Activated CD8-positive, alpha-beta memory T cell treated with anti-CD3 and anti-CD28 coated beads for 24 hours (primary cell): ENCODE measurements around the gene LRRC36.
"Not testable (repeated sequence)": the region's sequence is repeated elsewhere in the genome, so short reads cannot be mapped to it uniquely, and the experiment has no call there.

Source experiments
- DNase-seq: peaks from one replicate; pipeline ENCODE4 v3.0.0-alpha.2; 2020

The LRRC36 gene

DNA sequence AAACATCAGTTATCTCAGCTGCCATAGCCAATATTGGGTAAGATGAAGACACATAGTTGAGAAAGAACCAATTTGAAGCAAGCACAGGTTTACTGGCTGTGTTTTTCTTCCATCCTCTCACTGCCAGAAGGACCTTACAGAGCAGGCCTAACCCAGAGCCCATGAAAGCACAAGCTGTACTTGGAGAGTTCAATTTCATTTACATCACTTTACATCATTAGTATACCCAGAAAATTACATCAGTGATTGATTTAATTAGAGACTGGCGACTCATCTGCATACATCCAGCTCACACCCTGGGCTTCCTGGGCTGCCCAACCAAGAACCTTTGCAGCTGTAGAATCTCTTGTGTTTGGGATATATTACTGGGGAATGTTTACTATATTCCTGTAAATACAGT lies 23.7 kb downstream of the LRRC36 start:
- no peak for DNase-seq

GRCh38 chr16:67352463-67352862 lies 25.8 kb downstream of the LRRC36 start:
- not testable (repeated sequence) for DNase-seq

- no peak for DNase-seq
These were observed 29.8 kb downstream of the LRRC36 start for GRCh38 chr16:67356396-67356795.

- no peak for DNase-seq
These were observed 30.9 kb downstream of the LRRC36 start for GRCh38 chr16:67357561-67357960.

GRCh38 chr16:67359540-67360269 lies 33.1 kb downstream of the LRRC36 start:
- not testable (repeated sequence) for DNase-seq

GRCh38 chr16:67361038-67361437 lies 34.4 kb downstream of the LRRC36 start:
- DNase-seq = no peak

DNA sequence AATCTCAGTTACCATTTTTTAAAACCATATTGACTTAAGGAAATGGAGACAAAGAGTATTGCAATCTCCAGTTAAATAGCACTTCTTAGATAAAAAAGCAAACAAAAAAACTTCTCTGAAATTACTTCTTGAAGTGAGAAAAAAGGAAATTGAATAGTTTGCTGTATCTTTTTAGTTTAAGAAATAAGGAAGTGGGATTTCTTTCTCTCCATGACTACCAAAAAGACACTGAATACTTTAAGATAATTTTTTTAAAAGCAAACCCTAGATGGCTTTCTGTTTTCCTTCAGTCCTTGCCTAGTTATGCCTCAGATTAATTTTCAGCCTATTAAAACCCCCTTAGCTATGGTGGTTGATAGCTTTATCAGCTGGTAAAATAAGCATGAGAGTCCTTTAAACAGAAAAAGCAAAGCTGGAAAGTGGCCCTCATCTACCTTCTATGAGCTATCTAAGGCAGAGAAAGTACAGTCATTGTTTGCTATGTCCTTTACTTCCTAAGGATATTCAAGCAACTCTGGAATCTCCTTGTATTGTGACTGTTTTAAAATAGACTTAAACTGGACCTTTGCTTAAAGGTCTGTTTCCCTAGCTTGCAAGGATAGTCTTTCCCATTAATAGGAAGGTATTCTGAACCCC lies 38.1 kb downstream of the LRRC36 start:
- DNase-seq = no peak

GRCh38 chr16:67370661-67371060 lies 44.0 kb downstream of the LRRC36 start:
- DNase-seq = no peak

DNA sequence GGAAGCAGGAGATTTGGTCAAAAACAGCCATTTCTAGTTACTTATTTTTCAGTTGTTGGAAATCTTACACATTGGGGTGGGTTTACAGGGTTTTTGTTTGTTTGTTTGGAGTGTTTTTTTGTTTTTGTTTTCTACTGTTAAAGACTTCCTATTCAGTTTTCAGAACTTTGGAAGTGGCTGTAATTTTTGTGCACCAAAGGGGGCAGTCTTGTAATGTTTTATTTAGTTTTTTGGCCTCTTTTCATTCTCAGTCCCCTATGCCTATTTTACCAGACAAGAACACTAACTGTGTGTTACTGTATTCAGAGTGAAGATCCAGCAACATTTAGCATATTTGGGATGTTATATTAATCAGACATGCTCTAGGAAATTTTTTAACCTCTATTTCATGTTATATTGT lies 46.0 kb downstream of the LRRC36 start:
- DNase-seq = no peak

DNA sequence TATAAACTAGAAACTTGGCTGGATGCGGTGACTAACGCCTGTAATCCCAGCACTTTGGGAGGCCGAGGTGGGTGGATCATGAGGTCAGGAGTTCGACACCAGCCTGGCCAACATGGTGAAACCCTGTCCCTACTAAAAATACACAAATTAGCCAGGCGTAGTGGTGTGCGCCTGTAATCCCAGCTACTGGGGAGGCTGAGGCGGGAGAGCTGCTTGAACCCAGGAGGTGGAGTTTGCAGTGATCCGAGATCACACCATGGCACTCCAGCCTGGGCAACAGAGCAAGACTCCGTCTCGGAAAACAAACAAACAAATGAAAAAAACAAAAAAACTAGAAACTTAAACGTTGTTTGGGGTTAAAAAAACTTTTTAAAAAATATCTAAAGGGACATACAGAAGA lies 49.4 kb downstream of the LRRC36 start:
- not testable (repeated sequence) for DNase-seq

DNA sequence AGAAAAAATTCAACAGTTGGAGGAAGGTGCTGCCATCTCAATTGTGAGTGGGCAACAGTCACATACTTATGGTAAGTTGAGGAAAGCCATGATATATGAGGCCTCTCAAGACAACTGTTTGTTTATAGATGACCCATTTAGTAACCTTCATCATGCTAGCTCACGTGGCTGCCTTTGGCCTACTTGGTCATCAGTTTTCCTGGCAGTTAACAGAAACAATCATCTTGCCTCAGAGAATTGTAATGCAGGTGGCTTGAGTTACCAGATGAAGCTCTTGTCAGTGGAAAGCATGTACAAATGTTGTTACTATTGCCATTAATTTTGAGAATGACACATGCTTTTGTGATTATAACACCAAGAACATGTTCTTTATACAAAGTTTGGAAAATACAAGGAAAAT lies 52.0 kb downstream of the LRRC36 start:
- no peak for DNase-seq

DNA sequence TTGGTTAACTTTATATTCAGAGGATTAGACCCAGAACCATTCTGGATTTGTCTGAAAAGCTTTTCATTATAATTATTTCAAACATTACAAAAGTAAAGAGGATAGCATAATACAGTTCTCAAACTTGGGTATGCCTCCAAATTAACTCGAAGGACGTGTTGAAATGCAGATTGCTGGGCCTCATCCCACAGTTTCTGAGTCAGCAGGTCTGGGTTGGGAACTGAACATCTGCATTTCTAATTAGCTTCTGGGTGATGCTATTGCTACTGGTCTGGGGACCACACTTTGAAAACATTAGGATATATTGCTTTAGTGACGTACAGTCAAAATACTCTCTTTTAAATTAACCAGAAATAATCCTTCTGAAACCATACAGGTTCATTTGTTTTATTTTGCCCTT lies 56.7 kb downstream of the LRRC36 start:
- DNase-seq = no peak

- no peak for DNase-seq
These were observed 58.3 kb downstream of the LRRC36 start for GRCh38 chr16:67384778-67385510.

DNA sequence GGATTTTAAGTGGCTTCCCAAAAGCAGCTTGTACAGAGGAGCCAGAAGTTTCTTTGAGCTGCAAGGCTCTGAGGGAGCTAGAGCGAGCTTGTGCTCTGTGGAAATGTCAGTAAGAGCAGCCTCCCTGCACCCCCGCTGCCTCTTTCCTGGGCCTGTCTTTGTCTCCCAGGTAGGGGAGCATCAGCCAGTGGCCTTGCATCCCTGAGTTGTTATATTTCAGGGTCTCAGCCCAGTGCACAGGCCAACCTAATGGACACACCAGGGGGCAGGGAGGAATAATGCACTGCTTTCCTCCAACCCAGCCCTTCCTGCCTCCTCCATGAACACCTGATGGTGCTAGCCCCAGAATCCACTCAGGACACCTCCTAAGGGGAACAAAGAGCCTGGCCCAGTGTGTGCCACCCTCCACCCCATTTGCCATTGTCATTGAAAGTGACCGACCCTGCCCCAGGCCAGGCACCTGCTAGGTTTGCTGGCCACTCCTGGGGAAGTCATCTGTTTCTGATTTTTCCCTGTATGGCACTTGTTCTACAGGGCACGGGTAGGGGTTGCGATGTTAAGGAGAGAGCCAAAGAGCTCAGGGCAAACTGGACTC lies 60.3 kb downstream of the LRRC36 start:
- no peak for DNase-seq

DNA sequence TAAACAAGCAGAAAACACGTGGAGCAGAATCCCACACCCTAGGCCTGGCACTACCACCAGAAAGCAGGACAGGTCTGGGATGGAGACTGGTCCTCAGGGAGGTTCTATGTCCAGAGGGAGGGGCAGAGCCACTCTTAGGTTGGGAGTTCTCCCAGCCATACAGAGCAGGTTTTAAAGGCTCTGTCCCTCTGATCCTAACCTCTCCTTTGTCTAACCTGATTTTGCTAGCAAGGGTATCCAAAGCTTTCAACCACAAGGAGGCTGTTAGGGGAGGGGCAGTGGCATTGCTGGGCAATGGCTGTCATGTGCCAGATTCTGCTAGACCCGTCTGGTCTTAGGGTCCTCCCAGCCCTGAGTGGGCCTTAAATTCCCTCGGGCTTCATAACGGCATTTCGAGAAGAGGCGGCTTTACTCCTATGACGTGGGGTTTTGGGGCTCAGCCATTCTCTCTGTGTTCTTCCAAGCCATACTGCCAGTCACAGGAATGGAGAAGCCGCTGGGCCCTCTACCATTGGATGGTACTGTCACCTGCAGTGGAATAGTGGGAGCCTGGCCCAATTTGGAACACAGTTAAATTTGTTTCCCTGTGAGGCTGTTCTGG lies 61.0 kb downstream of the LRRC36 start:
- DNase-seq = no peak

DNA sequence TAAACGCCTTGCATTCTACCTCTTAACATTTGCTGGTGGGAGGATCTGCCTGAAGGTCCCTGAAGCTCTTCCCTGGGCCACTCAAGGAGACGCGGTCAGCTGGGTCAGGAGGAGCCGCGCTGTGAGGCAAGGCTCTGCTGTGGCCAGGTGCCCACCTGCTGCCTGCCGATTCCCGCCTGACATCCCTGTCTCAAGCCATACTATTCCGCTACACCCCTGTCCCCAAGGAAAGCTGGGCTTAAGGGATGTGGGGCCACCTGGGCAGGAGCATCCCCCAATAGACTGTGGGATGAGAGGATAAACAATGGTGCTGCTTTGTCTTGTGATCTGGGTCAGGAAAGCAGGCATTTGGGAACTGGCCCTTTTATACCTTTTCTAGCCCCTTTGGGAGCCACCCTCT lies 61.6 kb downstream of the LRRC36 start:
- peak; percentile 15 for DNase-seq

DNA sequence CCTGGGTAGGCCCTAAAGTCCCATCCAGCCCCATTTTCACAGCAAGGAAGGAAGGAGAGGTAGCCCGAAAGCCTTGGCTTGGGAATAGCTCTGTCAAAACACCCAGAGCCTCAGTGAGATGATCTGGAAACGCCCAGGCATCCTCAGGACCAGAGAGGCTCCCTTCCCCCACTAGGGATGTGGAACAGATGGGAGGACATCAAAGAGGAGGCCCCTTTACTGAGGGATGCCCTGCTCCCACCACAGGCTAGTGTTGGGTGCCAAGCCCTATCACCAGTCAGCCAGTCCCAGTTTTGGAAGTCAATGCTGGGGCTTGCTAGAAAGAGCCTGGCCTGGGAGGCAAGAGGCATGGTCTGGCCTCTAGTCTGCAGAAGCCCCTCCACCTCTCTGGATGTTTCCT lies 62.0 kb downstream of the LRRC36 start:
- DNase-seq = peak; percentile 44

- no peak for DNase-seq
These were observed 63.5 kb downstream of the LRRC36 start for GRCh38 chr16:67389911-67390815.

GRCh38 chr16:67390816-67391423 lies 64.3 kb downstream of the LRRC36 start:
- DNase-seq = no peak

DNA sequence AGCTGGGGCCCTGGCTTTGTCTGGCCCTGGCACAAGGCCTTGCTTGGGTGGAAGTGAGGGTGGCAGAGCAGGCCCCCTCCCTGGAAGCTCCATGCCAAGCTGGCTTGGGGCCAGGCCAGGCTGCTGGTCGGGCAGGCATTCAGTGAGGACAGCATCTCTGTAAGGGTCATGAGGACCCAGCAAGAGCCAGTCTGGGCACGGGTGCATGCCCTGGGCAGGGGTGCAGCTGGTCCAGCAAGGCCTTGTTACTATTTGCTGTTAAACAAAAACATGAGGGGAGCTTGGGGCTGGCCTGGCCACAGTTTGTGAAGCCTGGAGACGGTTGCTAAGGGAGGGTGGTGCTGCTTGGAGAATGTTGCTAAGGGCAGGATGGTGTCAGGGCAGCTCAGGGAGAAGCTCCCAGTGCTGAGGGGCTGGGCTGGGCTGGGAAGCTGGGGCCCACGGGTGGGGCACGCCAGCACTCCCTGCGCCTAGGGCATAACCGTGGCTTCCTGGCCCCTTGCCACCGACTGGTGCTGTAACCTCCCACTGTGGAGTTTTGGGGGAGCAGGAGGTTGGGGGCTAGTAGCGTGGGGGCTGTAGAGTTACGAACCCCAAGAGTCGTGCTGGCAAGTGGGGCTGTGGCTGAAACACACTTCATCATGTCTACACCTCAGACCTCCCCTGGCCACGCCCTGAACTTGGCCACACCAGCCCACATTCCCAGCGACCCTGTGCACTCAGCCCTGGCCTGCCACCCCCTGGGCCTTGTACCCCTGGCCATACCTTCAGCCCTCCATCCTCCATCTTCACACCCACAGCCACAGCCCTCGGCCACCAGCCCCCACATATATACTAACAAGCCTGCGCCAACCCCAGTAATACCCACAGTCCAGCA lies 65.0 kb downstream of the LRRC36 start:
- DNase-seq = no peak
